ENCODE data around the gene ABR.

The ABR gene

GRCh38 chr17:1112875-1113274, 66.9 kb downstream of the ABR start:
- DNase-seq, result no peak

DNA sequence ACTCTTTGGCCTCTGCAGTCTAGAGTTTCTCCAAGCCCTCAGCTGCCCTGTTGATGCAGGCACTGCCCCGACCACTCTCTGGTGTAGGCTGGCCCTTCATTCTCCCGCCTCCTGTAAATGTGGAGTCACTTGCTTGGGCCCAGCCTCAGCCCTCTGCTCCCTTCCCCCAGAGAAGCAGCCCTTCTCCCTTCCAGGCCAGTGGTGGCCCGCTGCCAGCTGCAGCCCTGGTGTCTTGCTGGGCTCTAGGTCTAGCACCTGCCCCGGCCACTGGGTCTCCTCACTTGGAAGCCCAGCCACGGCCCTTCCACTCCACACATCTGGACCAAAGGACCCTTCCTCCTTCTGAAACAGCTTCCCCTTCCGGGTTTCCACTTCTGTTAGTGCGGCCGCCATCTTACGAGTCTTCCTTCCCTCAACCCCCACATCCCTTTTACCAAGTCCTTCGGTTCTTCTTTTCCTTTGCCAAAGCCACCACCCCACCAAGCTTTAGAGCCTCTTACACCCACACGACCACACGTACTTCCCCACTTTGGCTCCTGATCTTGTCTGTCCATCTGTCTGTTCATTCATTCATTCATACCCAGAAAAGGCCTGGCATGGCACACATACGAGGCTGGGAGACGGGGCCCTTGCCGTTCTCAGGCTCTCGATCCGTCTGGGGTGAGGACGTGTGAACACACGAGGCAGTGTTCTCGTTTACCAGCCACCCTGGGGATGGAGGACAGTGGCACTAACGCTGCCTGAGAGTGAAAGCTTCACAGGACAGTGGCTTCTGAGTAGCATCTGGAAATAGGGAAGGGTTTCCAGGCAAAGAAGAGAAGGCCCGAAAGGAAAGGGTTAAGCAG, 68.0 kb downstream of the ABR start:
- peak; percentile 38 for DNase-seq

- peak; percentile 37 for DNase-seq
Observed at GRCh38 chr17:1110862-1111598, 68.8 kb downstream of the ABR start.

- DNase-seq, result no peak
Observed at GRCh38 chr17:1110541-1110861, 69.3 kb downstream of the ABR start.

- DNase-seq, result no peak
Observed at GRCh38 chr17:1109606-1110540, 69.9 kb downstream of the ABR start.

- no peak for DNase-seq
Observed at GRCh38 chr17:1108765-1109605, 70.8 kb downstream of the ABR start.

DNA sequence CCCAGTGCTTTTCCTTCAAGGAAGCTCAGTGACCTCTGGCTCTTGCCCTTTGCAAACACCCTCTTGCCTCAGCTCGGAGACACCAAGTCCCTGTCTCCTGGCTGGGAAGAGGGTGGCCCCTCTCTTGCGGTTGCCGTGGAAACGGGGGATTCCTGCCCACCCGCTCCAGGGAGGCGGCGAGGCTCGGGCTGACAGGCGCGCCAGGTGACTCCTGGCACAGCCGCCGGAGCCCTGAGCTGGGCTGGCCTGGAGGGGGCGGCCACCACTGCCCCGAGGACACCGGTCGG, 71.4 kb downstream of the ABR start:
- DNase-seq, result no peak

DNA sequence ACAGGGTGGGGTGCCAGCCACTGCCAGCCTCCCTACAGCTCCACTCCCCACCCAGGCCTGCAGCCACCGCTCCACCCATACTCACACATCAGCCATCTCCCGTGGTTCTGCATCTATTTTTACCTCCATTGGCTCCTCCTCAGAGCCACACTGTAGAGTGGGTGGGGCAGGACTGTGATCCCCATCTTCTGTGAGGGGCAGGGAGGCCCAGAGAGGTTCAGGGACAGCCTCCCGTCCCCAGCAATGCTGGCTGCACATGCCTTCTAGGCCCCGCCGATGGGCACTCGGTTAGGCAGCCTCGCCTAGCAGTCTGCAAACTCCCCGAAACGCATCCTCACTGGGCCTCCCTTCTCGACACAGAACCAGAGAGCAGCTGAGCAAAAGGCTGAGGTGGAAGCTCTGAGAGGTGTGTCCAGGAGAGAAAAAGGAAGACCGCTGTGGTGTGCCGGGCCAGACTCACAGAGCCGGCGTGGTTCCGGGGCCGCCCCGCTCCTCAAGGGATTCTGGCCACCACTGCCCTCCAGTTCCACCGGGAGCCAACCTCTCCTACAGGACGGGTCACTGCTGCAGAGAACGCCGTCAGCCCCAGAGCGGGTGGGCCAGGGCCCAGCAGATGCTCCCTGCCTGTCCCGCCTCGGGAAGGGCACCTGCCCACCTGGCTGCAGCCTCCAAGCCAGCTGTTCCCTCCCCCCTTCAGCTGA, 71.9 kb downstream of the ABR start:
- no peak for DNase-seq

GRCh38 chr17:1107083-1107776, 72.6 kb downstream of the ABR start:
- DNase-seq, result no peak

DNA sequence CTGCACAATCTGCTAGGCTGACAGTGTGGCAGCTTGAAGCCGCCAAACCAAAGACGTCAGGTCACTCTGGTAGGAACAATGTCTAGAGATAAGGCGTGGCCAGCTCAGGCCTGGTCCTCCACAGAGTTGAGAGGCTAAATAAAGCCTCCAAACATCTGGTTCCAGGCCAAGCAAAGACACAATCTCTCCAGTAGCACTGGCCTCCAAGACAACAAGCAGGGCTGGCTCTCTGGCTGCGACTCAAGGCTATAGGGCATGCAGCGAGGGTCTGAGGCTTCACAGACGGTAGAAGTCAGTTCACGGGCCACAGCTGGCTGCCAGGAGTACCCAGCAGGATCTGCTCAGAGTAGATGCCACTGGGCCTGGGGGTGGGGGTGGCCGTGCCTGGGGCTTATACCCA, 75.6 kb downstream of the ABR start:
- no peak for DNase-seq

DNA sequence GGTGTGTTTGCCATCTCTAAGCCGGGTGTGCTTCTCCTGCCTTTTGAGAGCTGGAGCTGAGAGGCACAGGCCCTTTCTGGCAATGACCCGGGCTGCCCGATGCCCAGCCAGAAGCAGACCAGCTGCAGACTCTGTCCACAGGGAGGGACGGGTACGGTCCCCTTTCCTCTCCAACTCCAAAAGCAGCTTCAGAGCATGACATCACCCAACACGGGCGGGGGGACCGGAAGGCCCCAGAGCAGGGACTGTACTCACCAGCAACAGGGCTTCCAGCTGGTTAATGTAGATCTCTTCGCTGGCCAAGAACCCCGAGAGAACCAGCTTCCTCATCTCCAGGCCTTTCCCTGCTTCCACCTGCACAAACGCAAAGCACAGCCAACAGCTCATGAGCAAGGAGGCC, 79.4 kb downstream of the ABR start:
- no peak for DNase-seq

DNA sequence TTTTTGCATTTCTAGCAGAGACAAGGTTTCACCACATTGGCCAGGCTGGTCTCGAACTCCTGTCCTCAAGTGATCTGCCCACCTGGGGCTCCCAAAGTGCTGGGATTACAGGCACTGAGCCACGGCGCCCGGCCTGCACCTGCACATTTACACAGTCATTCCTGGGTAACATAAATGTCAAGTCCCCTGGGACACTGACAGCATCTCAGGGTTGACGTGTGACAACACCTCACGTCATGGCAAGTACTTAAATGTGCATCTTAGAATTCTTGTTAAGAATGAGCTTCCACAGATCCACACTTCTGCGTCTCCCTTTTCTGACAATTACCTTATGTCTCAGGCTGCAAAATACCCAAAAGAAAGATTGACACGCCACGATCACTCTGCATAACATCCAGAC, 80.5 kb downstream of the ABR start:
- no peak for DNase-seq

DNA sequence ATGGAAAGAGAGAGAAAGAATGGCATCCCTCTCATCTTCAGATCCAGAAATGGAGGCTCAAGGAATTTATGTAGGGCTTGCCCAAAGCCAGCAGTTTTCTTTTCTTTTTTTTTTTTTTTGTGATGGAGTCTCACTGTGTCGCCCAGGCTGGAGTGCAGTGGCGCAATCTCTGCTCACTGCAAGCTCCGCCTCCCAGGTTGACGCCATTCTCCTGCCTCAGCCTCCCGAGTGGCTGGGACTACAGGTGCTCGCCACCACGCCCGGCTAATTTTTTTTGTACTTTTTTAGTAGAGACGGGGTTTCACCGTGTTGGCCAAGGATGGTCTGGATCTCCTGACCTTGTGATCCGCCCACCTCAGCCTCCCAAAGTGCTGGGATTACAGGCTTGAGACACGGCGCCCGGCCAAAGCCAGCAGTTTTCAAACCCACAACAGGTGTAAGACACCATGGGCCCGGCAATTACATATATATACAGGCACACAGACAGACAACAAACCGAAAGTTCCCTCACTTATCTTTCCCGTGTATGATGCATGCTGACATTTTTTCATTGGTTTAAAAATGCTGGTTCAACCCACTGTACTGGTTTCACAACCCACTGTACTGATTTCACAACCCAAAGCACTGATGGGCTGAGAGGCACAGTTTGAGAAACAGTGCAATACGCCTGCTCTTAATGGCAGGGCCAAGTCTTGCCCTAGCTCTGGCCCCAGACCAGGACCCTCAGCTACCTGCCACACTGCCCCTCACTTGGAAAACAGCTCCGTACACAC, 81.6 kb downstream of the ABR start:
- peak; percentile 53 for DNase-seq

- DNase-seq, result no peak
Observed at GRCh38 chr17:1096215-1096614, 83.6 kb downstream of the ABR start.

DNA sequence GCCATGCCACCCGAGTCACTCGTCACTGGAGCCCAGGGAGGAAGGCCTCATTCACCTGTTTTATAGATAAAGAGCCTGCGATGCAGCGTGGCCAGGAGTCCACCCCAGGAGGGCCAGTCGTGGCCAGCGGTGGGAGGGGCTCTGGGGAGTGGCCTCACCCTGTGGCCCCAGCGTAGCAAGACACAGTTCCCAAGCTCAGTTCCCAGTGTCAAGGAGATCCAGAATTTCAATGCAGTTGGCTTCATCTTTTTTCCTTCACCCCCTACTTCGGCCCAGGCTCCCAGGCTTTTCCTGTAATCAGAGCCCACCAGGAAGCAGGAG, 84.0 kb downstream of the ABR start:
- DNase-seq, result no peak

GRCh38 chr17:1095090-1095852, 84.5 kb downstream of the ABR start:
- DNase-seq, result peak; percentile 74

GRCh38 chr17:1094591-1094990, 85.2 kb downstream of the ABR start:
- no peak for DNase-seq

DNA sequence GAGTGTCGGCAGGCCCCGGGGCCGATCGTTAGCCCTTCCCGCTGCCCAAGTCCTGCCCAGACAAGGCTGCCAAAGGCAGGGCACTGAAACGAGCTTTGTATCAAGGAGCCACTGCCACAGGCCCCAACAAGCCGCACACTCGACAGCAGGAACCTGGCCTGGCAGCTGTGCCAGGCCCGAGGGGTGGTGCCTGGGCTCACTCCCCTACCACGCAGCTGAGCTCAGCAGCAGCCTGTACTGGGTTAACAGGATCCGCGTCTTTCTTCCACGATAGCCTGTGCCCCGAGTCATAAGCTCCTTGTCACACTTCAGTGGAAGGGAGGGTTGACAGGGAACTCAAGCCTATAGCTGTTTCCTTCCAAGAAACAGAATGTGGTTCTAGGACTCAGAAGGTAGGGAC, 87.9 kb downstream of the ABR start:
- DNase-seq, result no peak

DNA sequence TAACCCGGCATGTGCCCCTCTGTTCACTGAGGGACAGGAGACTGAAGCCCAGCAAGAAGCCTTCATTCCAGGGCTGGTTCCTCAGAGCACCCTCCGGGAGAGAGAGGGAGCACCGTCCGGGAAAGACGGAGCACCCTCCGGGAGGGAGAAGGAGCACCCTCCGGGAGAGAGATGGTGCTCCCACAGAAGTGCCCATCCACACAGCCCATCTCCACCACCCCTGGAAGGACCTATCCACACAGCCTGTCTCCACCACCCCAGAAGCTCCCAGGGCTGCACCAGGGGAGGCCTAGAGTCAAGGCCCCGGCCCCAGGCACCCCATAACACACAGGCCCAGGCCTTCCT, 88.6 kb downstream of the ABR start:
- no peak for DNase-seq
